K562 (cell line): ENCODE measurements around the gene OCA2. TPM values are rescaled to one million over a fixed set of nuclear protein-coding genes. Genes with fewer than 3 reads are reported as not detected.

Experiments used
- ATAC-seq: fragments of 200-7000 bp; cut with Tn5 transposase; 3 replicates; pipeline ENCODE4 v1.9.1; 2020; ENCODE audit warnings: moderate library complexity
- BruUV-seq: library from RNA; stranded (reverse); fragments of 400-500 nt; replicated peaks from 2 replicates; lab custom pipeline; 2021; lab: Mats Ljungman, UMichigan
- CTCF ChIA-PET: fragments of 300-600 bp; formaldehyde crosslinking; extraction: SDS; loops from one replicate; lab custom pipeline; 2021; ENCODE audit warnings: low intra/inter-chr PET ratio; lab: Yijun Ruan, JAX
- POLR2A ChIA-PET: fragments of 300-600, 350-650 bp; sonication (Branson Sonifier 250); formaldehyde crosslinking; extraction: SDS; loops from one replicate; lab custom pipeline; 2021; ENCODE audit warnings: antibody characterized with exemption, inconsistent platforms; lab: Yijun Ruan, JAX
- DNase-seq, 4 experiments: peaks; one replicate each; pipeline versions ENCODE4 v3.0.0 to v3.0.0-alpha.2; 2011 to 2018; ENCODE audit warnings: low spot score in 3 of 4, mixed read lengths in 3 of 4; ENCODE audit errors: extremely low read depth in 1 of 4
- FAIRE-seq: peaks from 2 replicates; lab custom pipeline; 2011; peaks lifted over from hg19 to GRCh38; lab: Jason Lieb, UNC
- H2AFZ ChIP-seq: 2 replicates; pipeline ENCODE4 v1.6.0; 2011; ENCODE audit warnings: low read depth, low read length, control low read depth, inconsistent platforms
- H3K27ac ChIP-seq: fragments of 200-600 bp; 3 replicates; pipeline ENCODE4 v1.8.0; 2011; ENCODE audit warnings: low read depth, mild to moderate bottlenecking, control low read depth, inconsistent platforms, low read length, moderate library complexity, mixed read lengths; ENCODE audit errors: extremely low read depth
- H3K27me3 ChIP-seq, 2 experiments: fragments of 300-600 bp in 1 of 2; 2 replicates in 1 of 2; 3 replicates in 1 of 2; pipeline versions ENCODE4 v1.6.0 to v1.8.0; 2011; ENCODE audit warnings: inconsistent platforms in 2 of 2, low read length in 2 of 2, mild to moderate bottlenecking in 1 of 2, mixed read lengths in 1 of 2, moderate library complexity in 1 of 2; ENCODE audit not compliant: control insufficient read depth in 2 of 2, insufficient read depth in 2 of 2
- H3K36me3 ChIP-seq: fragments of 300-600 bp; 3 replicates; pipeline ENCODE4 v1.8.0; 2011; ENCODE audit warnings: mild to moderate bottlenecking, low read length, inconsistent platforms; ENCODE audit not compliant: control insufficient read depth, insufficient read depth
- H3K4me1 ChIP-seq, 2 experiments: fragments of 200-600 bp in 1 of 2; replicated peaks in 1 of 2; 2 replicates in 1 of 2; 3 replicates in 1 of 2; pipeline versions ENCODE4 v1.5.1 to v1.8.0; 2011; ENCODE audit warnings: inconsistent platforms in 2 of 2, low read length in 2 of 2, mild to moderate bottlenecking in 1 of 2, mixed read lengths in 1 of 2, moderate library complexity in 1 of 2; ENCODE audit not compliant: control insufficient read depth in 2 of 2, insufficient read depth in 2 of 2
- H3K4me2 ChIP-seq: 2 replicates; pipeline ENCODE4 v1.6.1; 2011; ENCODE audit warnings: low read length, control low read depth, inconsistent platforms, mixed read lengths; ENCODE audit not compliant: insufficient read depth
- H3K4me3 ChIP-seq: fragments of 200-600 bp; sonication (generic), shearing (Covaris generic); 2 replicates; pipeline ENCODE4 v1.5.1; 2016; ENCODE audit warnings: control low read depth, inconsistent platforms
- H3K79me2 ChIP-seq: fragments of 200-600 bp; 3 replicates; pipeline ENCODE4 v1.8.0; 2011; ENCODE audit warnings: low read length, inconsistent platforms; ENCODE audit not compliant: control insufficient read depth, insufficient read depth
- H3K9ac ChIP-seq, 2 experiments: 2 replicates each; pipeline versions ENCODE4 v1.6.0 to v1.6.1; 2011; ENCODE audit warnings: low read depth in 2 of 2, low read length in 2 of 2, control low read depth in 1 of 2, inconsistent platforms in 1 of 2, mild to moderate bottlenecking in 1 of 2, mixed read lengths in 1 of 2; ENCODE audit not compliant: insufficient read depth in 1 of 2
- H3K9me1 ChIP-seq: one replicate; pipeline ENCODE4 v1.6.0; 2011; ENCODE audit warnings: inconsistent platforms, mild to moderate bottlenecking, low read length, moderate library complexity; ENCODE audit not compliant: control insufficient read depth, insufficient read depth
- H3K9me3 ChIP-seq: replicated peaks from 2 replicates; pipeline ENCODE4 v1.5.1; 2011; ENCODE audit warnings: low read depth, low read length, inconsistent platforms; ENCODE audit not compliant: control insufficient read depth, insufficient read depth
- H4K20me1 ChIP-seq: replicated peaks from 2 replicates; pipeline ENCODE4 v1.6.1; 2011; ENCODE audit warnings: low read length, inconsistent platforms, mixed read lengths; ENCODE audit not compliant: control insufficient read depth, insufficient read depth
- AFF4 ChIP-seq: sonication (generic); formaldehyde crosslinking; IDR thresholded peaks from 2 replicates; pipeline ENCODE4 v1.8.0; 2023; ENCODE audit warnings: mild to moderate bottlenecking, missing genetic modification reagents
- FOXP4 ChIP-seq: sonication (generic); formaldehyde crosslinking; IDR thresholded peaks from 2 replicates; pipeline ENCODE4 v1.8.0; 2022; ENCODE audit warnings: mild to moderate bottlenecking, missing genetic modification reagents, borderline replicate concordance
- HMBOX1 ChIP-seq: sonication (generic); IDR thresholded peaks from 2 replicates; pipeline ENCODE4 v1.6.1; 2016
- KAT8 ChIP-seq: fragments of 450-650 bp; IDR thresholded peaks from 2 replicates; pipeline ENCODE4 v1.6.1; 2016; ENCODE audit warnings: low read depth, mild to moderate bottlenecking
- KHSRP ChIP-seq: fragments of 450-650 bp; IDR thresholded peaks from 2 replicates; pipeline ENCODE4 v1.6.1; 2017
- ZBTB33 ChIP-seq: sonication (generic); formaldehyde crosslinking; IDR thresholded peaks from 2 replicates; pipeline ENCODE4 v1.8.1; 2023; ENCODE audit warnings: mild to moderate bottlenecking, missing genetic modification reagents
- ZC3H11A ChIP-seq: IDR thresholded peaks from 2 replicates; pipeline ENCODE4 v1.6.1; 2012; ENCODE audit warnings: low read depth, low read length, improper control_type of control experiment
- ZFX ChIP-seq: sonication (generic); formaldehyde crosslinking; IDR thresholded peaks from 2 replicates; pipeline ENCODE4 v1.8.0; 2022; ENCODE audit warnings: mild to moderate bottlenecking, missing genetic modification reagents, moderate library complexity
- ZNF124 ChIP-seq: sonication (generic); formaldehyde crosslinking; IDR thresholded peaks from 2 replicates; pipeline ENCODE4 v1.8.1; 2022; ENCODE audit warnings: missing genetic modification reagents
- WGBS: fragments of 100-300 bp; shearing (Covaris generic); methylation state at CpG from one replicate; pipeline ENCODE4 v1.1.6; 2016; ENCODE audit warnings: low coverage, mixed read lengths; ENCODE audit not compliant: insufficient coverage; ENCODE audit errors: missing lambda C conversion rate; 5-methylcytosine and 5-hydroxymethylcytosine counted together
- in situ Hi-C: fragments of 300-500 bp; cut with MboI; formaldehyde crosslinking; loops from 4 replicates; pipeline ENCODE4 v1.15.0; 2018; ENCODE audit warnings: inconsistent platforms, mixed read lengths
- intact Hi-C: fragments of 100-400 bp; cut with micrococcal nuclease; formaldehyde crosslinking; loops from 2 replicates; pipeline ENCODE4 v1.14.2; 2022
- polyA plus RNA-seq, 8 experiments: library from polyadenylated mRNA; depleted of rRNA in 4 of 8; stranded (reverse) in 5 of 8; unstranded in 3 of 8; fragments of >200 nt; fragmentation: Nextera tagmentation in 2 of 8; fragmentation: Illumina TruSeq in 1 of 8; extraction: Ambion mirVana in 2 of 8; extraction: Trizol in 1 of 8; gene quantifications; 2 replicates each; pipeline versions ENCODE4 v1.2.1 to v1.2.3, GENCODE V29; 2011 to 2014; ENCODE audit warnings: inconsistent platforms in 1 of 8, missing spikeins in 1 of 8
- total RNA-seq, 7 experiments: library from RNA; depleted of rRNA in 6 of 7; stranded (reverse); fragments of >200 nt in 6 of 7; fragmentation: Illumina TruSeq in 2 of 7; extraction: Trizol in 2 of 7; gene quantifications; 2 replicates each; pipeline versions ENCODE4 v1.2.1 to v1.2.3, GENCODE V29; 2011 to 2021; ENCODE audit warnings: low replicate concordance in 1 of 7
- TF ChIP-seq, protein P1 (sequence below): fragments of 450-650 bp; IDR thresholded peaks from 2 replicates; pipeline ENCODE4 v1.6.1; 2016; ENCODE audit warnings: missing biosample characterization, missing genetic modification characterization

Gene OCA2
- total and polyA plus RNA-seq, 9 of the 15 experiments (the other 6 are each of a cell fraction or from before 2014, with no cell fraction given) = 0.07 to 0.59 (median 0.17) TPM; not detected in 1

DNA sequence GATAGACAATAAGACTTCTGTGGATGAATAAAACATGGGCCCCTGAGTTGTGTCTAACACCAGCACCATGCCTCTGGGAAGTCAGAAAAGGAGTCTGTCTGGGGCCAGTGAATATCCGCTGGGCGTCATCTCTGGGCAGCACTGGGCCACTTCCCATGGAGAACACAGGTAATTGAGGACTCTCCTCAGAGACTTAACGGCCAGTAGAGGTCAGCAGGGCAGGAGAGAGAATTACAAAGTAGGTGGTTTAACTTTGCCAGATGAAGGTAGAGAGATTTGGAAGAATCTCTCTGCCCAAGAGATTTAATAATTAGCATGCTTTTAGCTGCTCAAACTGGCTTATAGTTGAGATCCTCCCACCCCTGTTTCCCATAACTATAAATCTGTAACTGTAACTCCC is 65.7 kb downstream of the OCA2 start:
- FAIRE-seq (no peak), ATAC-seq (peak; percentile 44; the same call in 2 of the 3 replicates), DNase-seq (no peak)
- H3K4me3 ChIP-seq = no peak overlapping the region
- H3K27ac ChIP-seq = no peak overlapping the region
- H3K4me1 ChIP-seq = no peaks in the 10 kb centered on the region
- ChIA-PET CTCF (no interaction called here), POLR2A (no interaction called here)
- 0% methylated on average over 3 of the region's 3 CpGs for WGBS
- intact Hi-C loops (no loop called here), in situ Hi-C loops (loop anchor here (25.0 kb wide), 1 partner anchor 1146 kb away; no protein-coding TSS in a partner anchor)
- H3K9ac ChIP-seq = no peak overlapping the region
- H3K4me2 ChIP-seq = no peak overlapping the region
- no peaks in the 10 kb centered on the region for H4K20me1 ChIP-seq
- no peaks in the 10 kb centered on the region for H3K9me1 ChIP-seq
- H3K79me2 ChIP-seq = no peaks in the 10 kb centered on the region
- BruUV-seq = no TSS peak
- H3K27me3 ChIP-seq = no peaks in the 10 kb centered on the region; a peak in 1 of 5 replicates
- no peaks in the 10 kb centered on the region for H3K9me3 ChIP-seq
- no peaks in the 10 kb centered on the region for H3K36me3 ChIP-seq
- no peak overlapping the region for H2AFZ ChIP-seq
- TF ChIP-seq AFF4 (no peak), ZC3H11A (no peak), FOXP4 (CRISPR knock-in tag) (no peak), HMBOX1 (no peak), ZBTB33 (CRISPR knock-in tag) (no peak), KHSRP (no peak), ZFX (CRISPR knock-in tag) (no peak), ZNF124 (CRISPR knock-in tag) (no peak), KAT8 (no peak)
- TF ChIP-seq, protein P1, sequence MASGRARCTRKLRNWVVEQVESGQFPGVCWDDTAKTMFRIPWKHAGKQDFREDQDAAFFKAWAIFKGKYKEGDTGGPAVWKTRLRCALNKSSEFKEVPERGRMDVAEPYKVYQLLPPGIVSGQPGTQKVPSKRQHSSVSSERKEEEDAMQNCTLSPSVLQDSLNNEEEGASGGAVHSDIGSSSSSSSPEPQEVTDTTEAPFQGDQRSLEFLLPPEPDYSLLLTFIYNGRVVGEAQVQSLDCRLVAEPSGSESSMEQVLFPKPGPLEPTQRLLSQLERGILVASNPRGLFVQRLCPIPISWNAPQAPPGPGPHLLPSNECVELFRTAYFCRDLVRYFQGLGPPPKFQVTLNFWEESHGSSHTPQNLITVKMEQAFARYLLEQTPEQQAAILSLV = no peak
